ENCODE results near the gene MTSS2. TPM values are rescaled to one million over a fixed set of nuclear protein-coding genes. Genes with fewer than 3 reads are reported as not detected.

Gene MTSS2
- total RNA-seq, 1 donor from 2014 or later, result 60.8 TPM

DNA sequence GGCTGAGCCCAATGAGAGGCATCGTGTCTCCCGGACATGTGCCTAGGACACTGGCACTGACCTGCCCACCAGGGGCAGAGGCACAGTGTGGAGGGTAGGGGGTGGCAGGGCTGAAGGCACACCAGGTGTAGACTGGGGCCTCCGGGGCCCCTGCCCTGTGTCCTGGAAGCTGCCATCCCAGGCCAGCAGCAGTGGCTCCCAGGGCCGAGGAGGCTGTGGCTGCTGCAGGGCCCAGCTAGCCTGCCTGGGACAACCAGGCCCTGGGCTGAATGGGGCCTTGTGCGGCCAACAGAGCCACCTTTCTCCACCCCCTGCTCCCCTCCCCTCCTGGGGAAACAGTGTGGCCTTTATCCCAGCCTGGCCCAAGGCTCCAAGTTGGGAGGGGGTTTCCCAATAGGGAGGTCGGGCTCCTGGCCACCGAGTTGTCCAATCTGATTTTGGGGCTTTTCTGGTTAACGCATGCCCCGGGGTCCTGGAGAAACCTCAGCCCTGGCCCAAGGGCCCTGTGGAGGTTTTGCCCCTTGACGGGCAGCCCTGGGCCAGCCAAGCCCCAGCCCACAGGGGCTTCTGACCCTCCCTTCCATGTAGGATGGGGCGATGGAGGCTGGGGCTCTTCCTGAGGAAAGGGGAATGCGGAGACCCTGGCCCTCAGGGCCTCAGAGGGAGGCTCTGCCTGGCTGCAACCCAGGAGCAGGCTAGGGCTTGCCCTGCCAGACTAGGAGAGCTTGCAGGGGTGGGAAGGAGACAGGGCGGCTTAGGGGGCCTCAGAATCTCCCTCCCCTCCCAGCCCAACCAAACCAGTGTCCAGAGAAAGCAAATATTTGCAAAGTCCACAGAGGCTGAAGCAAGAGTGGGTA, 4.2 kb downstream of the MTSS2 start:
- no peak for ATAC-seq
- TF ChIP-seq, protein P1, sequence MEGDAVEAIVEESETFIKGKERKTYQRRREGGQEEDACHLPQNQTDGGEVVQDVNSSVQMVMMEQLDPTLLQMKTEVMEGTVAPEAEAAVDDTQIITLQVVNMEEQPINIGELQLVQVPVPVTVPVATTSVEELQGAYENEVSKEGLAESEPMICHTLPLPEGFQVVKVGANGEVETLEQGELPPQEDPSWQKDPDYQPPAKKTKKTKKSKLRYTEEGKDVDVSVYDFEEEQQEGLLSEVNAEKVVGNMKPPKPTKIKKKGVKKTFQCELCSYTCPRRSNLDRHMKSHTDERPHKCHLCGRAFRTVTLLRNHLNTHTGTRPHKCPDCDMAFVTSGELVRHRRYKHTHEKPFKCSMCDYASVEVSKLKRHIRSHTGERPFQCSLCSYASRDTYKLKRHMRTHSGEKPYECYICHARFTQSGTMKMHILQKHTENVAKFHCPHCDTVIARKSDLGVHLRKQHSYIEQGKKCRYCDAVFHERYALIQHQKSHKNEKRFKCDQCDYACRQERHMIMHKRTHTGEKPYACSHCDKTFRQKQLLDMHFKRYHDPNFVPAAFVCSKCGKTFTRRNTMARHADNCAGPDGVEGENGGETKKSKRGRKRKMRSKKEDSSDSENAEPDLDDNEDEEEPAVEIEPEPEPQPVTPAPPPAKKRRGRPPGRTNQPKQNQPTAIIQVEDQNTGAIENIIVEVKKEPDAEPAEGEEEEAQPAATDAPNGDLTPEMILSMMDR (IDR thresholded peaks at IDR 0.05), result no peak
- Histone ChIP-seq H3K27ac (peak overlapping the region; percentile 39), H3K9me3 (no peaks in the 10 kb centered on the region), H3K4me3 (no peak overlapping the region), H3K36me3 (peaks cover 39% of the 10 kb centered on the region), H3K4me1 (peaks cover 52% of the 10 kb centered on the region), H3K27me3 (ENCODE audit: low read depth) (no peaks in the 10 kb centered on the region)
- intact Hi-C loops (cut with DNase I), result no loop called here
- DNase-seq, result no peak

DNA sequence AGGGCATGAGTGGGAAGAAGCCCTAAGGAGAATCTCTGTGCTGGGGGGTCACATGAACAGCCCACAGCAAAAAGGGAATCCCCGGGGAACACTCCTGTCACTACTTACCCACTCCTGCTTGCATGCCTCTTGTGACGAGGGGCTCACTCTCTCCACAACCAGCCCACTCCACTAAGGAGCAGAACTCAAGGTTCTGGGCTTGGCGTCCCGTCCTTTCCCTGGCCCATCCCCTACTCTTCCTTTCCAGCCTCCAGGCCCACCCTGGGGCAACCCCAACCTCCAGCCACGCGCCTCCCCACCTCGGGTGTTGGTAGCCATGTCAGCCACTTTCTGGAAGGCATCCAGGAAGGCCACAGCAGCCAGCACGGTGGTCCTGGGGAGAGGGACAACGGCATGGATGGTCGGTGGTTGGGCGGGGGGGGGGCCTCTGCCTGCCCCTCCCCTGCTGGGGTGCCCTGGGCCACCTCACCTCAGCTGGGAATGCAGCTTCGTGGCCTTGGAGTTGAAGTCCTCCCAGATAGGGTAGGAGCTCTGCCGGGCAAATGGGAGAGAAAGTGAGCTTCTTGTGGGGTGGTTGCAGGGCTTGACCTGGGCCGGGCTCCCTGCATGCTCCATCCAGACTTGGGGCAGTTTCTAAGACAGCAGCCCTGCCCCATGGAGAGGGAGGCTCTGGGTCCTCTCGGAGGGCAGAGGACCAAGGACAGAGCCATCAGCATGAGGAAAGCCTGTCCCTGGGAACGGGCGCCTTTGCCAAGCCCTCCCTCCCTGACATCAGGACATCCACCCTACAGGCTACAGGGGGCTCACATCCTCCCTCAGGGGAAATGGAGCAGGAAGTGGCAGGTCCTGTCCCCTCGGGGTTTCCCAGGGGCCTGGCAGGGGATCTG, 5.1 kb downstream of the MTSS2 start:
- Histone ChIP-seq H3K4me3 (no peak overlapping the region), H3K27me3 (ENCODE audit: low read depth) (no peaks in the 10 kb centered on the region), H3K4me1 (peaks cover 48% of the 10 kb centered on the region), H3K27ac (peak overlapping the region; percentile 39), H3K36me3 (peaks cover 47% of the 10 kb centered on the region), H3K9me3 (no peaks in the 10 kb centered on the region)
- TF ChIP-seq, protein P1 (IDR thresholded peaks at IDR 0.05), result no peak
- ATAC-seq (no peak), DNase-seq (no peak)
- intact Hi-C loops (cut with DNase I), result no loop called here

DNA sequence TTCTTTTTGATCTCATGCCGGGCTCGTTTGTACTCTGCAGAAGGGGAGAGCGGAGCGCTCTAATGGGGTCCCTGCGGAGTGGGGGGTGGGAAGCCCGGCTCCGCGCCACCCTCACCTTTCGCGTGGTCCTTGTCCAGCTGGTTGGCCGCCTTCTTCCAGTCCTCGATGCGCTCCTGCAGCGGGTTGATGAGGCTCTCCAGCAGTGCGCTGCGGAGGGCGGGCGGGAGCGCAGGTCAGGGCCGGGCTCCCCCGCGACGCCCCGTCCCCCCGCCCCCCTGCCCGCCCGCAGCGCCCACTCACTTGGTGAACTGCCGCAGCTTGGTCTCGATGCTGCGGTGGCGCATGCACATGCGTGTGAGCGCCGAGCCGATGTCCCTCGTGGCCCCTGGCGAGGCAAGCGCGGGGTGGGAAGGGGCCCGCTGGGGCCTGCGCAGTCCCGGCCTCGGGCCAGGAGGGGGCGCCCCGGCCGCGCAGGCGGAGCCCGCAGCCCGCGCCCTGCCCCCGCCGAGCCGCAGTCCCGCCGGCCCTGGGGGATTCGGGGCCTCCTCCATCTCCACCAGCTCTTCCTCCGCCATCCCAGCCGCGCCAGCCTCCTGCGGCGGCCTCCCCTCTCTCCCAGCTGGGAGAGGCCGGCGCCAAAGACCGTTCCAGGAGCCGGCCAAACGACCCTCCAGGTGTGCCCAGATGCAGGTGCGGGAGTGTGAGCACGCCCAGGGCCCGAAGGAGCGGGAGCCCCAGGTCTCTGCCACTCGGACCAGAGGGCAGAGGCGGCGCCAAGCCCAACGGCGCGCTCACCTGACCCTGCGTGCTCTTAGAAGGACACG, 6.0 kb downstream of the MTSS2 start:
- intact Hi-C loops (cut with DNase I), result no loop called here
- TF ChIP-seq, protein P1 (IDR thresholded peaks at IDR 0.05), result peak; percentile 31
- Histone ChIP-seq H3K27me3 (ENCODE audit: low read depth) (no peaks in the 10 kb centered on the region), H3K36me3 (peaks cover 56% of the 10 kb centered on the region), H3K4me3 (no peak overlapping the region), H3K4me1 (peaks cover 47% of the 10 kb centered on the region), H3K27ac (no peak overlapping the region), H3K9me3 (no peaks in the 10 kb centered on the region)
- DNase-seq (peak; percentile 40), ATAC-seq (peak in 1 of 2 donors; percentile 9)

DNA sequence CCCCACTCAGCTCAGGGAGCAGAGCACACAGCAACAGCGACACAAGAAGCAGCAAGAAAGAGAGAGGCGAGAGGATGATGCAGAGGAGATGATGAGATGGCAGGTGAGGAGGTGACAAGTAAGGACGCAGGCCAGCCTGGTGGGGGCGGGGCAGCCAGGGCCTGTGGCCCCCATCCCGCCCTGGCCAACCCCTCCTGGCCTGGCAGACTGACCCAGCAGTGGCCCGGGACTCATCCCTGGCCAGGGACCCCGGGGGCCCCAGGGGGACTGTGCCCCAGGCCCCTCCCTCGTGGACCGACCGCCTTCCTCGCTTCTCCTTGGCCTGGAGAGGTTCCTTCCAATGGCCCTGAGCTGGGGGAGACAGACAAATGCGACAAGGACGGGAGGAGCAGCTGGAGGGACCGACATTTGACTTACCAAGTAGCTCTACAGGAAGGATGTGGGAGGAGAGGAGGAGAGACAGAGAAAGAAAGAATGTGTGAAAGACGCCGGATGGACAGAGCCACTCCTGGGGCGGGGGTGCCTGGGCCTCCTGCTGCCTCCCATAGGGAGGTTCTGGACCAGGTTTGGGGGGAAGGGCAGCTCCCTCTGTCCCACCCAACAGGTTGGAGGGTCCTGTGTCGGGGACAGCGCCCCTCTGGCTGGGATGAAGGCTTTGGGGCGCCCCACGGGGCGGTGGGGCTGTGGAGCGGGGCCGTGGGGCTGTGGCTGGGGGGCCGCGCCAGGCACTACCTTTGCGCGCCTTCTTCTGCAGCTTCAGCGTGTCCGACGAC, 6.8 kb downstream of the MTSS2 start:
- intact Hi-C loops (cut with DNase I), result no loop called here
- Histone ChIP-seq H3K4me3 (no peak overlapping the region), H3K36me3 (peaks cover 64% of the 10 kb centered on the region), H3K27ac (no peak overlapping the region), H3K27me3 (ENCODE audit: low read depth) (no peaks in the 10 kb centered on the region), H3K4me1 (peaks cover 39% of the 10 kb centered on the region), H3K9me3 (no peaks in the 10 kb centered on the region)
- no peak for DNase-seq
- no peak for ATAC-seq
- TF ChIP-seq, protein P1 (IDR thresholded peaks at IDR 0.05), result no peak
